Peyer's patch (tissue), 4 donors: ENCODE results near the gene SZT2. TPM values are rescaled to one million over a fixed set of nuclear protein-coding genes. Genes with fewer than 3 reads are reported as not detected.

Experiments used
- DNase-seq, 3 donors: peaks; one replicate each; pipeline ENCODE4 v3.0.0-alpha.2; 2017 to 2019
- H3K27ac ChIP-seq, 4 donors: fragments of 200-600 bp; sonication (generic); one replicate each; pipeline ENCODE4 v1.5.1; 2016 to 2019
- H3K27me3 ChIP-seq, 2 donors: fragments of 200-600 bp; sonication (generic); one replicate each; pipeline ENCODE4 v1.5.1; 2019
- H3K36me3 ChIP-seq, 3 donors: fragments of 200-600 bp; sonication (generic); one replicate each; pipeline ENCODE4 v1.5.1; 2016 to 2019
- H3K4me1 ChIP-seq, 4 donors: fragments of 200-600 bp; sonication (generic); one replicate each; pipeline ENCODE4 v1.5.1; 2016 to 2019
- H3K4me3 ChIP-seq, 4 donors: fragments of 200-600 bp; sonication (generic); 1 replicate in 3 of 4; 2 replicates in 1 of 4; pipeline ENCODE4 v1.5.1; 2016 to 2019; ENCODE audit warnings: mild to moderate bottlenecking in 1 of 4
- H3K9me3 ChIP-seq, 4 donors: fragments of 200-600 bp; sonication (generic); one replicate each; pipeline ENCODE4 v1.5.1; 2016 to 2019; ENCODE audit warnings: mild to moderate bottlenecking in 1 of 4
- CTCF ChIP-seq, 6 experiments: fragments of 450-650 bp in 4 of 6; fragments of 200-600 bp in 2 of 6; sonication (generic) in 1 of 6; IDR thresholded peaks; one replicate each; pipeline ENCODE4 v1.5.1; 2017 to 2019; ENCODE audit warnings: antibody characterized with exemption in 6 of 6, mild to moderate bottlenecking in 3 of 6, moderate library complexity in 1 of 6
- POLR2A ChIP-seq, 2 donors: fragments of 450-650 bp; IDR thresholded peaks; one replicate each; pipeline ENCODE4 v1.5.1; 2017; ENCODE audit warnings: antibody characterized with exemption in 2 of 2, mild to moderate bottlenecking in 2 of 2, moderate library complexity in 2 of 2
- total RNA-seq, 4 donors: library from RNA; depleted of rRNA; stranded (reverse); fragments of >200 nt; gene quantifications; one replicate each; pipeline ENCODE4 v1.1.0, GENCODE V29; 2016

The SZT2 gene
- total RNA-seq, 4 donors from 2014 or later: 76.9 to 129 (median 104) TPM

GRCh38 chr1:43432907-43433306 is 43.2 kb downstream of the SZT2 start:
- Histone ChIP-seq H3K36me3 (peaks cover 0 to 78% (median 5%) of the 10 kb centered on the region in 3 donors), H3K4me1 (peaks cover 0 to 10% (median 0%) of the 10 kb centered on the region in 4 donors), H3K27me3 (no peaks in the 10 kb centered on the region), H3K4me3 (no peak overlapping the region), H3K27ac (no peak overlapping the region), H3K9me3 (no peaks in the 10 kb centered on the region)
- no peak for TF ChIP-seq POLR2A (IDR thresholded peaks at IDR 0.05)
- TF ChIP-seq CTCF (IDR thresholded peaks at IDR 0.05): no peak
- DNase-seq: peak in 2 of 3 donors; percentile 28 to 41

GRCh38 chr1:43434256-43434655 is 44.6 kb downstream of the SZT2 start:
- no peaks in the 10 kb centered on the region for H3K9me3 ChIP-seq
- no peak for TF ChIP-seq POLR2A (IDR thresholded peaks at IDR 0.05)
- TF ChIP-seq CTCF (IDR thresholded peaks at IDR 0.05): no peak
- peak in 1 of 3 donors; percentile 24 for DNase-seq
- no peak overlapping the region for H3K27ac ChIP-seq
- peaks cover 0 to 77% (median 5%) of the 10 kb centered on the region in 3 donors for H3K36me3 ChIP-seq
- no peak overlapping the region for H3K4me3 ChIP-seq
- H3K4me1 ChIP-seq: peaks cover 0 to 10% (median 0%) of the 10 kb centered on the region in 4 donors
- H3K27me3 ChIP-seq: no peaks in the 10 kb centered on the region

GRCh38 chr1:43435146-43436145 is 45.7 kb downstream of the SZT2 start:
- Histone ChIP-seq H3K4me1 (peaks cover 0 to 10% (median 0%) of the 10 kb centered on the region in 4 donors), H3K9me3 (no peaks in the 10 kb centered on the region), H3K36me3 (peaks cover 0 to 77% (median 5%) of the 10 kb centered on the region in 3 donors), H3K27me3 (no peaks in the 10 kb centered on the region), H3K4me3 (no peak overlapping the region), H3K27ac (peak overlapping the region in 3 of 4 donors; percentile 17 to 49 (median 43))
- TF ChIP-seq POLR2A (IDR thresholded peaks at IDR 0.05) (no peak), CTCF (IDR thresholded peaks at IDR 0.05) (no peak)
- peak in 1 of 3 donors; percentile 48 for DNase-seq

GRCh38 chr1:43436371-43436770 is 46.7 kb downstream of the SZT2 start:
- H3K4me1 ChIP-seq: peaks cover 0 to 10% (median 0%) of the 10 kb centered on the region in 4 donors
- no peaks in the 10 kb centered on the region for H3K27me3 ChIP-seq
- no peaks in the 10 kb centered on the region for H3K9me3 ChIP-seq
- no peak overlapping the region for H3K27ac ChIP-seq
- TF ChIP-seq CTCF (IDR thresholded peaks at IDR 0.05): no peak
- TF ChIP-seq POLR2A (IDR thresholded peaks at IDR 0.05): no peak
- no peak overlapping the region for H3K4me3 ChIP-seq
- H3K36me3 ChIP-seq: peaks cover 0 to 77% (median 2%) of the 10 kb centered on the region in 3 donors
- DNase-seq: peak in 1 of 3 donors; percentile 15

GRCh38 chr1:43437031-43437973 is 47.6 kb downstream of the SZT2 start:
- peak in 1 of 3 donors; percentile 39 for DNase-seq
- Histone ChIP-seq H3K36me3 (peaks cover 0 to 77% (median 0%) of the 10 kb centered on the region in 3 donors), H3K4me3 (no peak overlapping the region), H3K27ac (no peak overlapping the region), H3K9me3 (no peaks in the 10 kb centered on the region), H3K27me3 (no peaks in the 10 kb centered on the region), H3K4me1 (peaks cover 0 to 10% (median 0%) of the 10 kb centered on the region in 4 donors)
- no peak for TF ChIP-seq POLR2A (IDR thresholded peaks at IDR 0.05)
- TF ChIP-seq CTCF (IDR thresholded peaks at IDR 0.05): no peak
